ENCODE measurements around the gene FZD4.
"Not testable (repeated sequence)": the region's sequence is repeated elsewhere in the genome, so short reads cannot be mapped to it uniquely, and the experiment has no call there.

Gene FZD4

GRCh38 chr11:86934926-86935579, 20.1 kb downstream of the FZD4 start:
- DNase-seq: no peak

- no peak for DNase-seq
Measured at GRCh38 chr11:86934582-86934900, 20.7 kb downstream of the FZD4 start.

DNA sequence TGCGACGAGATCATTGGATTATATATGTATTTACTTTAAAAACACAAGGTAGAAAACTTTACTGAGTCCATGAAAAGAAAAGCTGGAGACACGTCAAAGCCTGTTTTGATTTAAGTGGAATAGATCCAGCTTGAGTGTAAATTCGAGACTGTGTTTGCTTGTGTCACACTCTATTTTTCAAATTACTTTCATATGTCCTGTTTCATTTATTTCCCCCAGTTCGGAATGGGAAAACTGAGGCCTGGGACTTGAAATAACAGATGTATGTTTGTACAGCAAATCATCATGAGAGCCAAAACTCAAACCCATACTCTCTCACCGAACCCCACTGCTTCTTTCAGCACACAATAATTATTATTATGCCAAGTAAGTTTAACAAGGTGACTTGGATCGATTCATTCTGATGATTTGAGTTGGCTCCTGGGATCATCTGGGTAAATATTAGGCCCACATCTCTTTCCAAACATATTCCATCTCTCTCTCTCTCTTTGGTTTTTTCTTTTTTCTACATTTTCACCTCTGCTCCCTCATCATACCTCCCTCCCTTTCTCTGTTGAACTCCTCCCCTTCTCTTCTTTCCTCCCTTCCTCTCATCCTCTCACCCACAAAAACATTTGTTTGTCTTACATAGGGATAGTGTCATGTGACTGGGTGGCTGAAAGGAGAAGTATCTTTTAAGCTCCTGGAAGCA, 21.2 kb downstream of the FZD4 start:
- DNase-seq: no peak

DNA sequence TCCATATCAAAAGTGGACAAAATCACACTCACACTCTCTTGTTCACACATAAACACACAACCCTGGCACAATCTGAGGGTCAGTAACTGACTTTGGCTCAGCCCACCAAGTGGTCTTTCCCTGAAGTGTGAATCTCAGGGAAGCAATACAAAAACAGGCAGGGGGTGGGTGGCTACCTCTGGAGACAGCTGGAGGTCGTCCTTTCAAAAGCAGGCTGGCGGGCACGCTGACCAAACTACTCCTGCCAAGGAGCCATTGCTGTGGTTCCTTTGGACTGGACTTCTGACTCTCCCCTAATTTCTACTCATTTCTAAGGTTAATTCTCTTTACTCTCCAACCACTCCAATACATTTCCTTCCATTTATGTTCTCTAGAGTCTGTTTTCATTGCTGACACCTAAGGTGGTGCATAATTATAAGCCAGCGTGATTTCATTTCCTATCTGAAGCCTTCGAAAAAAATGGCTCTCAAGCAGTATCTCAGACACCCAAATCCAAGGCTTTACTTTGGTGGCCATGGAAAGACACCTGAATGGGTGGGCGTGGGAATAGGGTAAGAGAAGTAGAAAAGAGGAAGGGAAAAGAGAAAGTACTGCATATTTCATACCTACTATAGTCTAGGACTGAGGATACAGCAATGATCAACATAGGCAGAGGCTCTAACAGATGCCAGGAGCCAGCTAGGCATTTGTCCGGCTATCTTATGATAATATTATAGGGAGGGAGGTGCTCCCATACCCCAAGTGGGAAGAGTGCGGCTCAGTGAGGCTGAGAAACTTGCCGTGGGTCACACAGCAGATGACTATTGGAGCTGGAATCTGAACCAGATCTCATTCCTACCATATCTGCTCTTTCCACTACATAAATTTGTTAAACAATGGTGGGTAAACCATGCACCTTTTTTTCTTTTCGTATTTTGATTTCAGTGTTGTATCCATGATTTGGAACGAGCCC, 22.0 kb downstream of the FZD4 start:
- no peak for DNase-seq

DNA sequence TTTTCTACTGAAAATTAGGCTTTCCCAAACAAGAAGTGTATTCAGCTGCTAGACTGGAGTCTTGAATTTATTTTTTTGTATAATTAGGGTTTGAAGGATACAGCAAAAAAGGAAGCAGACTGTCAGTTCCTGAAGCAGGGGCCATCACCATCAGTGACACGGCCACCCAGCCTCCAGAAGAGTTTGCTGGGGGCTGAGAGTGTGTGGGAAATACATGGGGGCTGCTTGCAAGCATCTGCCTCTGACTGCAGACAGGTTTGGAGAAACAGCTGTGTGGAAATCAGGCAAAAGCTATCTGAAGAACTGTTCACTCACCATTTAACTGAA, 23.0 kb downstream of the FZD4 start:
- DNase-seq: no peak

- no peak for DNase-seq
Measured at GRCh38 chr11:86931548-86932258, 23.5 kb downstream of the FZD4 start.

DNA sequence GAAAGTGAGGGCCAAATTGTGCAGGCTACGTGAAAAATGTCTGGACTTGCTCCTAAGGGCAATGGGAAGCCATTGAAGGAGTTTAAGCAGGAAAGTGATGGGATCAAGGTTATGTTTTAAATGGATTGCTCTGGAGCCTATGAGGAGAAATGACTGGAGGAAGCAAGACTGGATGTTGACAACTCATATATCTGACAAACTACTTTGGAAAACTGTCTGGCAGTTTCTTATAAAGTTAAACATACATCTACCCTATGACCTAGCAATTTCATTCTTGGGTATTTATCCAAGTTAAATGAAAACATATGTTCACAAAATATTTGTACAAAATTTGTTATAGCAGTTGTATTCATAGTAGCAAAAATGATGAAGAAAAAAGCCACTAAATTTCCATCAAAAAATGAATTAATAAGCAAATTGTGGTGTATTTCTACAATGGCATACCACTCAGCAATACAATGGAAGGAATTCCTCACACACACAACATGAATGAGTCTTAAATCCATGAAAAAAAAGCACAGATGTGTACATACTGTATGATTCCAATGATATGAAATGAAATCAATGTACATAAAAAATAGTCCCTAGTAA, 24.1 kb downstream of the FZD4 start:
- no peak for DNase-seq

DNA sequence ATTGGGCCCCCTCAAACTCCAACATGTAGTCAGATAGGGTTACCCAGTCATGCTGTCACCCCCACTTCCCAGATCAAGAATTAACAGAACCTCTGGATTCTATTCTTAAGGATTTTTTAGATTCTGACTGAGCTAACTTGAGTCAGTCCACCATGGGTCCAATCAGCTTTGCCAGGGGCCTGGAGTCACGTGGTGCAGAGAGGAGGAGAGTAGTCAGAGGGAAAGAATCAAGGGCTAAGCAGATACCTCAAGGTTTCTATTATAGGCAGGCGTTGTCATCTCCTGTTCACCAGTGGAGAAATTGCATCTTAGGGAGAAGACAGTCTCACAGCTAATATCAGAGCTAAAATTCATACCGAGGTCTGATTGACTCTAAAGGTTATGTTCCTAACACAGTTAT, 28.2 kb downstream of the FZD4 start:
- DNase-seq: no peak

DNA sequence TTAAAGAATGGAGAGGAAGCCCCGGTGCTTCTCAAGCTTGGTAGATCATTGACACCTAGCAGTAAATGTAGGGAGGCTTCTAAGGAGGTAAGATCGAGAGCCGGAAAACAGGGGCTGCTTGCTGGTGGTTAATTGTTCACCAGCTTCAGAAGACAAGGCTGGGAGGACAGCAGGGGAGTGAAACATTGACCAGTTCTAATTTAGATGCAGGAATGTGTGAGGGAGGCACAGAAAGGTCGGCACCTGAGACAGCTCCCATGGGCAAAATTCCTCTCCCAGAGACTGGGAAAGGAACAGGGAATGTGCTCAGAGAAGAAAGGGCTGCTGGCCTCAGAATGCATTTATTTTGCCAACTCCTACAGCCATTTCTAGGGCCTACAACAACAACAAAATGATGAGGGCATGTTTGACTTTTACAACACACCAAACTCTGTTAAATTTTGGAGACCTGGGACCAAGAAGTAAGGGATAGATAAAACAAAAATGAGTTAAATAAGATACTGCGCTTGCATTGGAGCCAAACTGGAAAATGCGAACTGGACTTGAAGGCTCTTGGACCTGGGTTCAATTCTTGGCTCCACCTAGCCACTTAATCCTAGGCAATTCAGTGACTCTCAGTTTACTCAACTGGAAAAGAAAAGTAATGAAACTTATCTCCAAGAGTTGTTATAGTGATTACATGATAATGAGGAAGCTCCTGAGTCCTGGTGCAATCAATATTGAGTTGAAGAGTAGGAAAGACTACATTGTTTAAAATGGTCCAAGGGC, 31.0 kb downstream of the FZD4 start:
- no peak for DNase-seq

DNA sequence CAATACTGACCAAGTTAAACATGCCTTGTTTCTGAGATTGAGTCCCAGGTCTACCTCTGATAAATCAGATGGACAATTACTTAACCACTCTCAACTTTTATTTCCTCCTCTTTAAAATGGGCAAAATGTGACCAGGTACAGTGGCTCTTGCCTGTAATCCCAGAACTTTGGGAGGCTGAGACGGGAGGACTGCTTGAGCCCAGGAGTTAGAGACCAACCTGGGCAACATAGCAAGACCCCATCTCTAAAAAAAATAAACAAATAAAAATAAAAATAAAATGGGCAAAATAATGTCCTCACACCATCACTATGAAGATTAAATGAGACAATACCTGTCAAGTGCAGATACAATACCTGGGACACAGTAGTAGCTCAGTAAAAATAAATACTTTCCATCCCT, 33.0 kb downstream of the FZD4 start:
- no peak for DNase-seq

DNA sequence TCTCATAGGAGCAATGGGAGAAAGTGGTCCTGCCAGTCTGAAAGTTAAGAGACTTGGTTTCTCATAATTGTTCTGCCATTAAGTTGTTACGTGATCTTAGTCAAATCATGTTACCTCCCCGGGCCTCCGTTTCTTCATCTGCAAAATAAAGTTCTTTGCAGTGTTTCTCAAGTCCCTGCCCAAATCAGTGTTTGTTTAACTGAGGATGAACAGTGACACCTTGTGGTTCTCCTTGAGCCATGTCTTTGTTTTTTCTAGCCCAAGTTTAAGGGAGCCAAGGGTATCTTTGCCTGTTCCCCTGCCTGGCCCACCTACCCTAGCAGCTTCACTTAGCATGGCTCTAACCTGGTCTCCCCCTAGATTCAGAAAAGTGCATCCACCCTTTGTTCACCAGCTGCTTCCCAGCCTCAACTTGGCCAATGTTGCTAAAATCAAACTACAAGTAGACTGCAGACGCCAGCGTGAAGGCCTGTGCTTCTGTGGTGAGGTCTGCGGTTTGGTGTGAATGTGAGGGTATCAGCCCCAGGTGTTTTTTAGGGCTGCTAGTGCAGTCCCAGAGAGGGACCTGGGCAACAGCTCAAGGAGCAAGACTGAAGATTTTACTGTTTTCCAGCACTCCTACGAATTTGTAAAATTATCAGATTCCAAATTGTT, 35.5 kb downstream of the FZD4 start:
- no peak for DNase-seq

- DNase-seq: no peak
Measured at GRCh38 chr11:86918973-86919372, 36.2 kb downstream of the FZD4 start.

GRCh38 chr11:86918496-86918895, 36.7 kb downstream of the FZD4 start:
- no peak for DNase-seq

DNA sequence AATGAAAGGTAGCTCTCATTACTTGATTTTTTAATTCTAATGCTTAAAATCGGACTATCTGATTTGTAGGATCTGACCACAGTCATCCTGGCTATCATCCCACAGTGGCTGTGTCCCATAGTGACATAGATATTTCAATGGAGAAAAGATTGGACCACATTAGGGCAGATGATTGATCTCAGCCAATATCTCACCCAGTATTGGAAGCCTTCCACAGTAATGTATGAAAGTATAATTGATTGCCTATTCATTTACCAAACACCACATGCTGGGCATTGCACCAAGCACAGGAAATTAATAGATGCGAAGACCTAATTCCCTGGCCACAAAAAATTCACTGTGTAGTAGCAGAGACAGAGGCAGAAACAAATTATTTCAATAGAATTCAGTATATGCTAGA, 37.6 kb downstream of the FZD4 start:
- no peak for DNase-seq

- DNase-seq: no peak
Measured at GRCh38 chr11:86916330-86916729, 38.9 kb downstream of the FZD4 start.

DNA sequence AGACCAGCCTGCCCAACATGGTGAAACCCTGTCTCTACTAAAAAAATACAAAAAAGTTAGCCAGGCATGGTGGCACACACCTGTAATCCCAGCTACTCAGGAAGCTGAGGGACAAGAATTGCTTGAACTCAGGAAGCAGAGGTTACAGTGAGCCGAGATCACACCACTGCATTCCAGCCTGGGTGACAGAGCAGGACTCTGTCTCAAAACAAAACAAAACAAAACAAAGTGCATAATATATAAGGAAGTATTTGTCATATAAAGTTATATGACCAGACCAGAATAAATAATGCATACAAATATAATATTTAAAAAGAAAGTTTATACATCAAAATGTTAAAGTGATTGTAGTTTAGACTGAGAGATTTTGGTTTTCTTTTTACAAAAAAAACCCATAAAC, 39.3 kb downstream of the FZD4 start:
- not testable (repeated sequence) for DNase-seq

GRCh38 chr11:86914865-86915519, 40.2 kb downstream of the FZD4 start:
- no peak for DNase-seq

- DNase-seq: no peak
Measured at GRCh38 chr11:86912238-86912637, 43.0 kb downstream of the FZD4 start.

DNA sequence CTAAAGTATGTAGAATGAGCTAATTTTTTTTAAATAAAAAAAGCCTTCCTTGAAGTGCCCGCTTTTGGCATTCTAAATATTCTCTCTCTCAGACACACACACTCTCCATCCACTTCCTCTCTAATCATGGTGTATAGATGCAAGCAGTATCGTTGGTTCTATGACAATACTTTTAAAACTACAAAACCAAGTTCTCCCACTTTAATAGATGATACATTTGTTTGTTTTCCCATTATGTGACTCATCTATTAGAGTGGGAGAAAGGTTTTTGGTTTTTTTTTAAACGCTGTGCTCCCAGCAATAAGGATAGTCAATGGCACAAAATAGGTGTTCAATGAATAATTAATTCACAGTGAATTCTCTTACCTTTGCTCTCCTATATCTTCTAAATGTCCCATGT, 44.6 kb downstream of the FZD4 start:
- DNase-seq: no peak

DNA sequence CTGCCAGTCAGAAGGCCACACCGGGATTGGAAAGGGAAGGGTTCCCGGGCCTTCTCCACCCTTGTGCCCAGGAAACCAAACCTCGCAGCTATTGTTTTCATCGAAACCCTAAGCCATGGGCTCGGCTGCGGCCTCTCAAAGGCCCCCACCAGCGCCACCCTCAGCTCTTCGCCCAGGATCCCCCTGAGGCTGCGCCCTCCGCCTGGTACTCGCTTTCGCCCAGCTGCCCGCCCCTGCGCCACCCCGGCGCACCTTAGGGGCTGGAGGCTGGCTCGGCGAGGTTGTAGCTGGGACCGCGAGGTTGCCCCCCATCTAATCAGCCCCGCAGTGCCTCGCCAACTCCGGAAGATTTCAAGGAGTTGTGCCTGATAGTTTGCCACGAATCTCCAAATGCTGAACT, 49.0 kb downstream of the FZD4 start:
- DNase-seq: no peak

- DNase-seq: no peak
Measured at GRCh38 chr11:86905252-86905651, 49.9 kb downstream of the FZD4 start.

Measured in CD4-positive, alpha-beta T cell treated with Interleukin-6 for 4 hours (primary cell).